Islet precursor cell (in vitro differentiated cells): ENCODE results near the gene C17orf78.
"Not testable (repeated sequence)": the region's sequence is repeated elsewhere in the genome, so short reads cannot be mapped to it uniquely, and the experiment has no call there.

ENCODE experiments used
- DNase-seq: peaks from one replicate; pipeline ENCODE4 v3.0.0-alpha.2; 2018

Gene C17orf78

DNA sequence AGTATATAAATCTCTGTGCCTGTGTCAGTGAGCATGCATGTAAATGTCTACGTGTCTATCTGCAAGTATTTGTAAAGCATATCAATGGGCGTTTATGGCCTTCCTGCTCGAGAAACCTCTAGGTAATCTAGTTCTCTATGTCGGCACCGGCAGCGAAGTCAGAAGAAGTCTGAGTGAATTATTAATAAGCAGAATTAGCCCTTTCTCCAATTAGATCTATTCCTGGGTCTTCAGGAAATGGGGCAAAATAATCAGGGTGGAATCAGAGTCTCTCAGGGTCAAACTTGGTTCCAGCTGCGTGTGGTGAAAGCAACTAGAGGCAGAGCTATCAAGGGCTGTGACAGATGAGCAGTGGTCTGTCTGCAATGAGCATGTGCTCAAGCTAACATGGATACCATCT lies at the start of gene C17orf78:
Gene C17orf78 (plus strand): TSS at position 280 of the 400 bp plus-strand sequence. CDS start 108 bp downstream, at position 388.
- no peak for DNase-seq

DNA sequence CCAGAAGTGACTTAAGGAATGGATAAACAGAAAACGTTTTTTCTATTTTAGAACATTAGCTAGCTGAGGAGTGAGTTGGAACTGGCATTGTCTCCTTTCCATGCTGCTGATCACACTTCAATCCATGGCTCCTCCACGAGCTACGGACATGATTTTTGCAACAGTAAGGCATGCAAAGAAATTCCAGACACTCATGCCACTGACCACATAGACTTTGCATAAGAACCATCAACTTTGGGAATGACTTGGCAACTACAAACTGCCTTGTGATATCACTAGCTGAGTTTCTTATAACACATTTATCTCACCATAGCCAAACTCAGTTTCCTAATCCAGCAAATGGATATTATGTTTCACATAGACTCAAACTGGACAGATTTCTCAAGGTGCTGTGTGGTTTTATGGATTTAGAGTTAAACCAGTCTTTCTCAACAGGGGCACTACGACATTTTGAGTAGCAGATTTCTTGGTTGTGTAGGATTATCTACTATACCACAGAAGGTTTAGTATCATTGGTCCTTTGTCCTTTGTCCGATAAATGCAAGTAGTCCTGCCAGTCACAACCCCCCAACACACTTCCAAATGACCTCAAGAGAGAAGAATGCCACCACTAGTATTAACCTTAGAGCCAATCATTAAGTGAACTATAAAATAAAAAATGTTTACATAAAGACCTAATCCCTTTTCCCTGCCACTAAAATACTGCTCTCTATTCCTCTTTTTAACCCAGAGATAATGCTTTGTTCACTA lies 48.3 kb upstream of the C17orf78 start:
- no peak for DNase-seq

DNA sequence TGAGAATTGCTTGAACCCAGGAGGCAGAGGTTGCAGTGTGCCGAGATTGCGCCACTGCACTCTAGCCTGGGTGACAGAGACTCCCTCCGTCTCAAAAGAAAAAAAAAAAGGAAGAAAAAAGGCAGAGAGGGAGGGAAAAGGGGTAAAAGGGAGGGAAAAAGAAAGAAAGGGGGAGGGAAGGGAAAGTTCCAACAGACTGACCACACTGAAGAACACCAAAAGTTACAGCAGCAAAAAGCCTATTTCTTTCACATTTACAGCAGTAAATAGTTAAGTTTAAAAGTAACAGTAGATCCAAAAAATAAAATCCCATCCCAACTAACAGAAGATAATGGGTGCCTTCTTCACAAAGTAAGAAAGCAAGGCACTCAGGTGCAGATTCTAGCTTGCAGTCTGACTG lies 36.9 kb upstream of the C17orf78 start:
- DNase-seq, result no peak

DNA sequence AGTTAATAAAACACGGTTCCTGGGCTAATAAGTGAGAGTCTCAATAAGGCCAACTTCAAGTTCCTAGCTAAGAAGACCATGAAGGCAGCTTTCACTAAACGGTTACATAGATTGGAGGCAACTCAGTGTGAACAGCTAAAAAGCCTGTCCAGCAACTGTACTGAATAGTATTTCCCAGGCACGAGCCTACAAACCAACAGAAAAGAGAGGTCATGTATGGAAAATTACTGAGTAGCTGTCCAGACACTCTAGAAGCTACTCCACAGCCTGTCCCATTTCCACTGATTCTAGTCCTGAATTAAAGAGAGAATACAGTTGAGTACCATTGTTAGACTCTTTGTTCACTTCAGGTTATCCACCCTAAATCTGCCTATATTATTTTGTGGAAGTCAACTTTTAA lies 36.5 kb upstream of the C17orf78 start:
- no peak for DNase-seq

DNA sequence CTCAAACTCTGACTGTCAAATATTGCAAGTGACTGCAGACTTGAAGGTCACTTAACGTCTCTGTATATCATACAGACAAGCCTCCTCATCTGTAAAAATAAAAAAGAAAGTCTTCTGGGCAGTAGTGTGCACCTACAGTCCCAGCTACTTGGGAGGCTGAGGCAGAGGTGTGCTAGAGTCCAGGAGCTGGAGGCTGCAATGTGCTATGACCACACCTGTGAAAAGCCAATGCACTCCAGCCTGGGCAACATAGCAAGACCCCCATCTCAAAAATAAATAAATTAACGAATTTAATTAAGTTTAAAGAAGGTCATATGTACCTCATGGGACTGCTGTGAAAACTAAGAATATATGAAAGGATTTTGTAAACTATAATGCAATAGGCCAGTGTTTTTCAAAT lies 35.0 kb upstream of the C17orf78 start:
- DNase-seq, result no peak

DNA sequence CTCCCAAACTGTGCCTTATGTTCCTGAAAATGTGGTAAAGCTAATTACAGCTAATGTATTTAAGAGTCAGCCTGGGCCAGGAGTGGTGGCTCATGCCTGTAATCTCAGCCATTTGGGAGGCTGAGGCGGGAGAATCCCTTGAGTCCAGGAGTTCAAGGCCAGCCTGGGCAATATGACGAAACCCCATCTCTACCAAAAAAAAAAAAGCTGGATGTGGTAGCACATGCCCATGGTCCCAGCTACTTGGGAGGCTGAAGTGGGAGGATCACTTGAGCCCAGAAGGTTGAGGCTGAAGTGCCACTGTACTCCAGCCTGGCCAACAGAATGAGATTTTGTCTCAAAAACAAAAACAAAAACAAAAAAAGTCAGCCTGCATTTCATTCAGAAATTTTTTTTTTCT lies 33.2 kb upstream of the C17orf78 start:
- DNase-seq, result no peak

DNA sequence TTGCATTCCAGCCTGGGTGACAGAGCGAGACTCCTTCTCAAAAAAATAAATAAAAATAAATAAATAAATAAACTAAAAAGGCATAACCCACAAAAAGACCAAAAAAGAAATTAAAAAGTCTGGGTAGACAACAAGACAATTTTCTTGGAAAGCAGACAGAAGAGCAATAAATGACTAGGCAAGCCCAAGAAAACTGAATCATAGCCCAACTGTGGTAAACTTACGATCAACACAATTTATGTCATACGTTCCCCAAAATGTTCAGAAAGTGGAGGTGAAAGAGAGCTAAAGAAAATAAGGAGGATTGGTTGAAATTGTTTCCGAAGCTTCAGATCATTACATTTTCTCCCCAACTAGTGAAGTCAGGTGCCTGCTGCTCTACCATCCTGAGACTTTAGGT lies 31.3 kb upstream of the C17orf78 start:
- DNase-seq, result no peak

DNA sequence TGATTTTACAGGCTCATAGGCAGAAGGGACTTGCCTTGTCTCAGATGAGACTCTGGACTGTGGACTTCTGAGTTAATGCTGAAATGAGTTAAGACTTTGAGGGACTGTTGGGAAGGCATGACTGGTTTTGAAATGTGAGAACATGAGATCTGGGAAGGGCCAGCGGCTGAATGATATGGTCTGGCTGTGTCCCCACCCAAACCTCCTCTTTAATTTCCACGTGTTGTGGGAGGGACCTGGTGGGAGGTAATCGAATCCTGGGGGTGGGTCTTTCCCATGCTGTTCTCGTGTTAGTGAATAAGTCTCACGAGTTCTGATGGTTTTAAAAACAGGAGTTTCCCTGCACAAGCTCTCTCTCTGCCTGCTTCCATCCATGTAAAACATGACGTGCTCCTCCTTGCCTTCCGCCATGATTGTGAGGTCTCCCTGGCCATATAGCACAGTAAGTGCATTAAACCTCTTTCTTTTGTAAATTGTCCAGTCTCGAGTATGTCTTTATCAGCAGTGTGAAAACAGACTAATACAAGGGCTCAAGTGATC lies 28.9 kb upstream of the C17orf78 start:
- not testable (repeated sequence) for DNase-seq

DNA sequence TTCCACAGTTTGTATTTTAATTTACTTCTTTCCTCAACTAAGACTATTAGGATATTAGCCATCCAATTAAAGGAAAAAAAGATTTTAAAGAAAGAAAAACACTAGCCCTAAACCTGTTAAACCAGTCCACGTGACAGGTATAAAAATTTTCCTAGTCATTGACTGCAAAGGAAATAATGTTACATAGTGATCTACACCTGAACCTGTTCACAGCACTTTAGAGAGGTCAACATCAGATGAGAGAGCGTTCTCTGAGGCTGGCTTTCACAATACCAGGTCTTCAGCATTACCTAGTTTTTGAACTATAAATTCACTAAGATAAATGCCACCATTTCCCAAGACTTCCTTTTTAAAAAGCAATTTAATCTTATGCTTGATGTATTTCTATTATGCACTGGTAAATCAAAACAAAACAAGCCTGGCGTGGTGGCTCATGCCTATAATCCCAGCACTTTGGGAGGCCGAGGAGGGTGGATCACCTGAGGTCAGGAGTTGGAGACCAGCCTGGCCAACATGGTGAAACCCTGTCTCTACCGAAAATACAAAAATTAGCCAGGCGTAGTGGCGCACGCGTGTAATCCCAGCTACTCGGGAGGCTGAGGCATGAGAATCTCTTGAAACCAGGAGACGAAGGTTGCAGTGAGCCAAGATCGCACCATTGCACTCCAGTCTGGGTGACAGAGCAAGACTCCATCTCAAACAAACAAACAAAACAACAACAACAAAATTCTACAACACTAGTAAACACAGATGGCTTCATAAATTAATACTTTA lies 18.8 kb upstream of the C17orf78 start:
- not testable (repeated sequence) for DNase-seq

DNA sequence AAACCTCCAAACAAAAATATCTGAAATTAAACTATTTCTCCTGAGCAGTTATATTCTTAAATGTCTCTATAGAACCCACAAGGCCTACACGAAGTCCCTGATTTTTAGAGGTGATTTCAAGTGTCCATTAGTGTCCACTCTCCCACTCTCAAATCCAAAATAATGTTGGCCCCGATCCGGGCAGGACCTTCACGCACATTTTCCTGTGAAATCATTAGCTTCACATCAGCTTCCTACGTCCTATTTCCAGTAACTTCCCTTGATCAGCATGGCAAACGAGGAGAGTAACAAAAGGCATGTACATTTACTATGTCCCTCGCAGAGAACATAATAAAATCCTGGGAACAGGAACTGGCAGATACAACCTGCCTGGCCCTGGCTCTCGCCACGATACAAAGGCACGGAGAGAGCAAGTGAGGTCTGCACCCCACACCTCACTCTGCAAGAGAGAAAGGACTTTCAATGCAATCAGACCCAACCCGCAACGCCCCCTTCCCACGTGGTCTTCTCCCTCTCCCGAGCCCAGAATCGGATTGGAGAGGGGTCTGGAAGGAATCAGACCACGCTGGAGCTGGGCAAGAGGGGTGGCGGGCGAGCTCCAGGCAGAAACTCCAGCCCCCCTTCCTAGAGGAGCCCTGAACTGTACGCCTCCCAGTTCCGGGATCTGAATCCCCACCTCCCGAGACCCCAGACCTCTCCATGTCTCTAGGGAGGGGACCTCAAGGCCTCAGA lies 17.5 kb upstream of the C17orf78 start:
- DNase-seq, result peak; percentile 94

DNA sequence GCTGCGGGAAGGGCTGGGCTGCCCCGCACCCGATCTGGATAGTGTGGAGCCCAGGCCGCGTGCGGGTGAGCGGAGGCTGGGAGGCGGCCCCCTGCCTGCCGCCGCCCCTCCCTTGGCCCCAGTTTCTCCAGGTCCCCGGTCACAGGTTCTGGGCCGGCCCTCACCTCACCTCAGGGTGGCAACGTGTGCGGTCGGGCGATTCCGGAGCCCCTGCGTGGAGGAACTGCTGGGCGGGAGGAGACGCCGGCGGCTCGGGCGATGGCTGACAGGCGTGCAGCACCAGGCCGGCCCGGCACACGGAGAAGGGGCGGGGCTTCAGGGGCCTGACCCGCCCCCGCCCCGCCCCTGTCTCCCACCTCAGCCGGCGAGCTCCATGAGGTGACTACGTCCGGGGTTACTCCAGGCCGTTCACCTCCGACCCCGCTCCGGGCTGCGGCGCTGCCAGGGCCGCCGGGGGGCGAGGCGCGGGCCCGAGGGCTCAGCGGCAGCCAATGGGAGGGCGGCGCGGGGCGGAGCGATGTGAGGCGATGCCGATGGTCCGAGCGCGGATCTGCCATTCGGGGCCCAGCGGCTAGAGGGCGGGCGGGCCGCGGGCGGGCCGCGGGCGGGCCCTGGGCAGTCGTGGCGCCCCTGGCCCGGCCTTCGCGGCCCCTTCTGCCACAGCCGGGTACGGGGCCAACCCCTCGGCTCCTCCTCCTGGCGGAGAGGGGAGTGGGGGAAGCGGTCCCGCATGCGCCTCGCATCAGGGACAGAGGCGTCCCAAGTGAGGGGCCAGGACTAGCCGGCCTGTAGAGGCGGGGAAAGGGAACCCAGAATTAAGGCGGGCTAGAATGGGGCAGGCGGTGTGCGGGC lies 16.7 kb upstream of the C17orf78 start:
- DNase-seq, result peak; percentile 100

DNA sequence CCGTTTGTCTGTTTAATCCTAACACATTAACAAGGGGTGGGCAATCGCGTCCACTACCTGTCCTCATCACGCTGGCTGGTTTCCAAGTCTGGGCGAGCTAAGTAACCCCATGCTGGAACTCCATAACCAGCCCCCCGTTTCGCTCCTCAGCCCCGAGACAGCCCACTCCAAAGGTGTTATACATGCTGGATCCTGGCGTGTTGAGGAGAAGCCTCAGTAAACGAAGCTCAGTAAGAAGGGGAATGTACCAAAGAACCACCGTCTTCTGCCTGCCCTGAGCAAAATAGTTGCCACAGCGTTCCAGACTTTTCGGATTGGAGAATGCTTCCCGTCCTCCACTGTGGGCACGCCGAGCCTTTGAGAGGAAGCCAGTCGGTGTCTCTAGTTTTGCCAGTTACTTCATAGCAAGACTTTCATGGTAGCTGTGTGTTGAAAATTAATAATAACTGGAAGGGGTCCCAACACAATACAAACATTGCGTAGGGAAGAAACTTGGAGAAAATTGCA lies 16.1 kb upstream of the C17orf78 start:
- DNase-seq, result no peak

DNA sequence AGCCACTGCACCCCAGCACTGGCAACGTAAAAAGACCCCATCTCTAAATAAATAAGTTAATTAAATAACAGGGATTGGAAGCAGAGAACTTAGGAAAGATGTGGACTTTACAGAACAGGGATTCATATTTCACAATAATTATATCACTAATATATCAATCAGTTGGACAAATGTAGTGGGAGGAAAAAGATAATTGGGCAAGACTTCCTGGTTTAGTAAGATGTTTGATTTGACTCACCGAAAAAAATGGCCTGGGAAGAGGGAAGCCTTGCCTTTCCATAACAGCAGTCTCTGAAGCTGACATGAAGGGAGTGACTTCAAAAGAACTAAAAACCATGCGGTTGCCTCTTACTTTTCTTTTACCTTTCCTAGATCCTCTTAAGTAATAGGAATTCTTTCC lies 15.2 kb upstream of the C17orf78 start:
- DNase-seq, result no peak

DNA sequence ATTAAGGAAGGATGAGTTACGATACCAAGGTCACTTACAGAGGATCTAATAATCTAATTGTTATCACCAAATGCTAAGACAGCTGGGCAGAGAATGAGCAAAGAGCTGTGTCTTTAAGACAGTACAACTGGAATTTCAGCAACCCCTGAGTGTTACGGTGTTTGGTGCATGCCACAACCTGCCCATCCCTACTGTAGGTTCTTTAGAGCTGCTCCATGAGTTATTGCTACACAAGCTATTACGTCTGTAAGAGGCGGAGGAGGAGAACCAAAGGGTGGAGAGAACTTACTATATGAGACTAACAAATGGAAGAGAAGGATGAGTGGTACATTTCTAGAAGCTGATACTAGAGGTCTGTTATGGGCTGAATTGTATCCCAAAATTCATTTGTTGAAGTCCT lies 14.2 kb upstream of the C17orf78 start:
- DNase-seq, result no peak

DNA sequence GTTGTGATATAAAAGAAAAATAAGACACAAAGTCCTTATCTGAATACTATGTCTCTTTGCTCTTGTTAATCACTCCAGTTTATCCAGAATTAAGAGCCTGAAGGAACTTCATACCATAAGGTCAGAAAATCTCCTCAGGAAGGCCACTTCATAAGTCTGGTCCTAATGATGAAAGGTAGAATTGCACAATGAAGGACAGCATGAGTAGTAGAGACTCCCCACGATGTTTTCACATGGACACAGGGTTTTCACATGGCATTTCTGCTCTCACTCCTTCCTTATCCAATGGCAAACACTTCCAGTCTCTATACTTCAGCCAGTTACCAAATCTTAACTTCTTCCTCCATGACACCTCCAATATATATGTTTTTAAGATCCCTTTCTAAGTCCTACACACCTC lies 10.2 kb upstream of the C17orf78 start:
- DNase-seq, result no peak

DNA sequence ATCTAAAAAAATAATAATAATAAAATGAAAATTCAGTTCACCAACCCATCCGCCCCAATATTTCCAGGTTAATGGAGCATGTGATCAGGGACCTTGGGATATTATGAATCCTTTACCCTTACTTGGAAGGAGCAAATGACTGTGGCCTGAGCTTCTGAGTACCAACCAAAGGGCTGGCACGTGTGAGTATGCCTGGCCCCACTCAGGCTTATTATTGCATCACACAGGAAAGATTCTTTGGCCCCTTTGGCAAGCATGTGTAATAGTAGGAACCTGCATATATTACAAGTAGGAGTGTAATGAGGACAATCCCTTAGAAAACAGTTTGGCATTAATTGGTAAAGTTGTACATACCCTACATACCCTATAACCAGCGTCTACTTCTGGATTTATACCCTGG lies 7.2 kb upstream of the C17orf78 start:
- DNase-seq, result no peak

DNA sequence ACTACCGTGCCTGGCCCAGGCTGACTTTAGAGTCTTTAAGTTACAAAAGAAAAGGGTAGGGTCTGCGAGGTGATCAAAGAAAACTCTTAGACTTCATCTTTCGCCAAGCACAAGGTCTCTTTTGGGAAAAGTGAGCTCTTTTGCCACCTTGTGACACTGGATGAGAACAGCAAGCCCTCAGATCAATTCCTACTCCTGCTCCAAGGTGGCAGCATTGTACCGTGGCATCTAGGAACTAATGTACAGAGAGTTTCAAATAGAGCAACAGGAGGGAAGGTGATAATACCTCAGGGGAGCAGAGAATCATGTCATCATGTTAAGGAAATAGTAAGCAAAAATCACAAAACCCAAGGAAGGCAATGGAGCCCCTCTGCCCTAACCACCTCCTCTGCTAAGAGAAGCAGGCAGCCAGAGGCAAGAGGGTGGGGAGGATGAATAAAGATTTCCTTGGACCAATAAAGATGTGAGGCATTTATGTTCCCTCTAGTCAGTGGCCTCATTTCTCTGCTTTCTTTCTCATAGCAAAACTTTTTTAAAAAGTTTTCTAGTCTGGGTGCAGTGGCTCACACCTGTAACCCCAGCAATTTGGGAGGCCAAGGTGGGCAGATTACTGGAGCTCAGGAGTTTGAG lies 2.1 kb upstream of the C17orf78 start:
- peak; percentile 92 for DNase-seq

DNA sequence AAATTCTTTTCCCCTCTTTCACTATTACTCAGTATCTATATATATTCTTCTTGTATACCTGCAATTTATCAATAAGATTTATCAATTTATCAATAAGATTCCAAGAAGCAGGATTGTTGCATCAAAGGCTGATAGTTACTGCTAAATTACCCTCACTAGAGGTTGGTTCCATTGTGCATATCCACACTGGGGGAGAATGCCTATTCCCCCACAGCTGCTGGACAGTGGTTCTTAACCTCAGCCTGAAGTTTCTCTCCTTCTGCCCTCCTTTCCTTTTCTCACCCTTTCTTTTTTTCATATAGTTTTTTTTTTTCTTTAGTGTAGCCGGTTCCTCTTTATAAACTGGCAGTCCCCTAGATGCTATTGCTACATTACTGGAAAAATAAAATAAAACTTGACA lies 6.3 kb downstream of the C17orf78 start:
- DNase-seq, result no peak

DNA sequence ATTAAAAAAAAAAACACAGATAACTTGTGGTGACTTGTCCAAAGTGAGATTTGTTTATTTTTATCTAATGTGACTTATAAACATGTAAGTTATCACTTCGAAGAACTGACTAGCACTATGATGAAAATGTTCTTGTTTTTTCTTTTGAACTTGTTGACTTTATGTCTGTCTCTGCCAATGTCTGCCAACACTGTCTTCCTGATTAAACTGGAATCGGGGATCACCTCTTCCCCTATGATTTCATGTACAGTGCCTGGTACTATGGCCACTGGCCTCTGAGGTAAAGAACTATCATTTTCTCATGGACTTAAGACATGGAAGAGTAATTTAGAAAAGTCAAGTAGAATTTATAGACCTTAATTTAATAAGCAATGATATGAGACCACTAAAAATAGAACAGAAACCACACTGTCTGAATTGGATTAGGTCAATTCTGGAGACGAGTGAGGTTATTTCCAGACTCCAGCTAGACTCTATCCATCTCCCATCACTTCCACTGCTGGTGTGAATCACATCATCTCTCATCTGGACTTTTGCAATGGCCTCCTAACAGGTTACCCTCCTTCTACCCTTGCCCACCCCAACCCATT lies 8.9 kb downstream of the C17orf78 start:
- DNase-seq, result no peak

DNA sequence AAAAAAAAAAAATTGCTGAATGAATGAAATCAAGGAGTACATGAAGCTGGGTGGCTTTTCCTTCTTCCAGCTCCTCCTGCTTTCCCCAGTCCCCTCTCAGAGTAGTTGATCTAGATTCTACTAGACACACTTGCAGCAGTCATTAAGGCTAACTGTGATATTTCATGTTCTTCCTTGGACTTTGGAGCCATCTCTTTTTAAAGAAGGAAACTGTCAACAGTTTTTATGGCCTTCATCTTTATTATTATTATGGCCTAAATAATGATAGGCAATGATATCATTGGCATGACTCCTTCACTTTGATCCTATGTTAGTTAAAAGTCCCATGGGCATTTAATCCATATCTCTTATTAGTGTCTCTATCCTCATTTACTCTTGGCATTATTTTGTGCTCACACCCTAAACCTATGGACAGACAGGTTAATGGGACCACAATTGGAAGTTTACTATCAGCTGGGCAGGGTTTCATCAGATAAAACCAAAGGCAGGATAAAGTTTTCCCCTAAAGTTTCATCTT lies 9.7 kb downstream of the C17orf78 start:
- DNase-seq, result no peak

DNA sequence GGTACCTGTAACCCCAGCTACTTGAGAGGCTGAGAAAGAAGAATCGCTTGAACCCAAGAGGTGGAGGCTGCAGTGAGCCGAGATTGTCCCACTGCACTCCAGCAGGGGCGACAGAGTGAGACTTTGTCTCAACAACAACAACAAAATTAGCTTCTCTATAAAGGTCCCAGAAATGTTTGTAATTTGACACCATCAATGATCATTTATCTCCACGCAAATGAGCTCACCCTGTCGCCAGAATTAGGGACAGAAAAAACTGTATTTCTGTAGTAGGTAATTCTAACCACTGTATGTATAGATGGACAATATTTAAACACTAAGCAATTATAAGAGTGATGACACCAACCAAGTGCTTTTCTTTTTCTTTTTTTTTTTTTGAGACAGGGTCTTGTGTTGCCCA lies 10.7 kb downstream of the C17orf78 start:
- no peak for DNase-seq
